HCT116 (cell line): Measurements from ENCODE around the gene TTC24.

Experiments
- EZH2 ChIP-seq: fragments of 200-600 bp; sonication (generic); IDR thresholded peaks from 2 replicates; pipeline ENCODE4 v1.6.1; 2017; ENCODE audit warnings: antibody characterized with exemption, mixed run types
- POLR2AphosphoS5 ChIP-seq: IDR thresholded peaks from 2 replicates; pipeline ENCODE4 v1.6.1; 2011; ENCODE audit warnings: mild to moderate bottlenecking, low read depth, low read length, moderate library complexity
- TF ChIP-seq, protein P1 (sequence below): IDR thresholded peaks from 2 replicates; pipeline ENCODE4 v1.6.1; 2012; ENCODE audit warnings: low read depth
- TF ChIP-seq, protein P2 (sequence below), 3 experiments: fragments of 200-600 bp in 1 of 3; sonication (generic) in 1 of 3; IDR thresholded peaks in 2 of 3; conservative IDR thresholded peaks in 1 of 3; 2 replicates each; pipeline ENCODE4 v1.5.1; 2012 to 2017; ENCODE audit warnings: low read depth in 2 of 3, low read length in 2 of 3, antibody characterized with exemption in 1 of 3, borderline replicate concordance in 1 of 3, control low read depth in 1 of 3, mild to moderate bottlenecking in 1 of 3, mixed read lengths in 1 of 3, mixed run types in 1 of 3, moderate library complexity in 1 of 3; ENCODE audit not compliant: insufficient read depth in 1 of 3

DNA sequence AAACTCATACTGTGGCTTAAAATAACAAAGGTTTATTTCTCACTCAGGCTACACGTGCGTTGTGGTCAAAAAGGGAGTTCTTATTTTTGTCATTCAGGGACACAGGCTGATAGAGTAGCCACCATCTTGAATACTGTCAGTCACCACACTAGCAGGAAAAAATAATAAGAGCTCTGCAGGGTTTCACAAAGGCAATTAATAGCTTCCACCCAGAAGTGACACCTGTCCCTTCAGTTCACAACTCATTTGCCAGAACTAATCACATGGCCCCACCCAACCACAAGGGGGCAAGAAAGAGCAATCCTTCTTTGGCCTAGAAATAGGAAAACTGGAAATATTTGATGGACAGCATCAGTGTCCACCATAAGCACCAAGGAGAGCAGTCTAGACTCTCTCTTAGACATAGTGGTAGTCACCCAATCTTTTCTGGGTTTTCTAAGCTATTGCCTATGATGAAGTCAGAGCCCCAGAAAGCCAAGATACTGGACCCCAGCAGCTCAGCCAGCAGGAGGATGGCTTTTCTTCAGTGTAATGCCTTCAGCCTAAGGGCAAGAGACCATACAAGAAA lies 47.9 kb downstream of the TTC24 start:
- TF ChIP-seq EZH2 (no peak), POLR2AphosphoS5 (no peak)
- TF ChIP-seq, protein P1, sequence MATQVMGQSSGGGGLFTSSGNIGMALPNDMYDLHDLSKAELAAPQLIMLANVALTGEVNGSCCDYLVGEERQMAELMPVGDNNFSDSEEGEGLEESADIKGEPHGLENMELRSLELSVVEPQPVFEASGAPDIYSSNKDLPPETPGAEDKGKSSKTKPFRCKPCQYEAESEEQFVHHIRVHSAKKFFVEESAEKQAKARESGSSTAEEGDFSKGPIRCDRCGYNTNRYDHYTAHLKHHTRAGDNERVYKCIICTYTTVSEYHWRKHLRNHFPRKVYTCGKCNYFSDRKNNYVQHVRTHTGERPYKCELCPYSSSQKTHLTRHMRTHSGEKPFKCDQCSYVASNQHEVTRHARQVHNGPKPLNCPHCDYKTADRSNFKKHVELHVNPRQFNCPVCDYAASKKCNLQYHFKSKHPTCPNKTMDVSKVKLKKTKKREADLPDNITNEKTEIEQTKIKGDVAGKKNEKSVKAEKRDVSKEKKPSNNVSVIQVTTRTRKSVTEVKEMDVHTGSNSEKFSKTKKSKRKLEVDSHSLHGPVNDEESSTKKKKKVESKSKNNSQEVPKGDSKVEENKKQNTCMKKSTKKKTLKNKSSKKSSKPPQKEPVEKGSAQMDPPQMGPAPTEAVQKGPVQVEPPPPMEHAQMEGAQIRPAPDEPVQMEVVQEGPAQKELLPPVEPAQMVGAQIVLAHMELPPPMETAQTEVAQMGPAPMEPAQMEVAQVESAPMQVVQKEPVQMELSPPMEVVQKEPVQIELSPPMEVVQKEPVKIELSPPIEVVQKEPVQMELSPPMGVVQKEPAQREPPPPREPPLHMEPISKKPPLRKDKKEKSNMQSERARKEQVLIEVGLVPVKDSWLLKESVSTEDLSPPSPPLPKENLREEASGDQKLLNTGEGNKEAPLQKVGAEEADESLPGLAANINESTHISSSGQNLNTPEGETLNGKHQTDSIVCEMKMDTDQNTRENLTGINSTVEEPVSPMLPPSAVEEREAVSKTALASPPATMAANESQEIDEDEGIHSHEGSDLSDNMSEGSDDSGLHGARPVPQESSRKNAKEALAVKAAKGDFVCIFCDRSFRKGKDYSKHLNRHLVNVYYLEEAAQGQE = no peak; the same call in 1 of the 2 replicates
- TF ChIP-seq, protein P2, sequence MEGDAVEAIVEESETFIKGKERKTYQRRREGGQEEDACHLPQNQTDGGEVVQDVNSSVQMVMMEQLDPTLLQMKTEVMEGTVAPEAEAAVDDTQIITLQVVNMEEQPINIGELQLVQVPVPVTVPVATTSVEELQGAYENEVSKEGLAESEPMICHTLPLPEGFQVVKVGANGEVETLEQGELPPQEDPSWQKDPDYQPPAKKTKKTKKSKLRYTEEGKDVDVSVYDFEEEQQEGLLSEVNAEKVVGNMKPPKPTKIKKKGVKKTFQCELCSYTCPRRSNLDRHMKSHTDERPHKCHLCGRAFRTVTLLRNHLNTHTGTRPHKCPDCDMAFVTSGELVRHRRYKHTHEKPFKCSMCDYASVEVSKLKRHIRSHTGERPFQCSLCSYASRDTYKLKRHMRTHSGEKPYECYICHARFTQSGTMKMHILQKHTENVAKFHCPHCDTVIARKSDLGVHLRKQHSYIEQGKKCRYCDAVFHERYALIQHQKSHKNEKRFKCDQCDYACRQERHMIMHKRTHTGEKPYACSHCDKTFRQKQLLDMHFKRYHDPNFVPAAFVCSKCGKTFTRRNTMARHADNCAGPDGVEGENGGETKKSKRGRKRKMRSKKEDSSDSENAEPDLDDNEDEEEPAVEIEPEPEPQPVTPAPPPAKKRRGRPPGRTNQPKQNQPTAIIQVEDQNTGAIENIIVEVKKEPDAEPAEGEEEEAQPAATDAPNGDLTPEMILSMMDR (IDR thresholded peaks at IDR 0.05 in 2 of 3, conservative IDR thresholded peaks at IDR 0.05 in 1 of 3; ENCODE audit: borderline replicate concordance in 1 of 3, insufficient read depth in 1 of 3, low read depth in 2 of 3, low read length in 2 of 3) = peak; percentile 78 to 88 (median 87)
